SK-N-SH (cell line): ENCODE data around the gene FIZ1.

ENCODE experiments used
- EP300 ChIP-seq, 2 experiments: IDR thresholded peaks; 2 replicates each; pipeline versions ENCODE4 v1.4.0 to v1.6.1; 2012; ENCODE audit warnings: borderline replicate concordance in 1 of 2, low read depth in 1 of 2, low read length in 1 of 2
- EZH2phosphoT487 ChIP-seq: fragments of 200-600 bp; sonication (generic); IDR thresholded peaks from 2 replicates; pipeline ENCODE4 v1.6.1; 2017; ENCODE audit warnings: low read depth, mixed run types, mild to moderate bottlenecking, antibody characterized with exemption, moderate library complexity, borderline replicate concordance
- GABPA ChIP-seq: IDR thresholded peaks from 2 replicates; pipeline ENCODE4 v1.4.0; 2012; ENCODE audit warnings: low read depth, mild to moderate bottlenecking
- IRF3 ChIP-seq: fragments of 150-350 bp; IDR thresholded peaks from 2 replicates; pipeline ENCODE4 v1.6.1; 2016; ENCODE audit warnings: mild to moderate bottlenecking, low read depth, low read length
- MEF2A ChIP-seq: IDR thresholded peaks from 2 replicates; pipeline ENCODE4 v1.4.0; 2012; ENCODE audit warnings: low read depth, borderline replicate concordance
- MXI1 ChIP-seq: IDR thresholded peaks from 2 replicates; pipeline ENCODE4 v1.6.1; 2012; ENCODE audit warnings: mild to moderate bottlenecking, low read depth, low read length, improper control_type of control experiment
- NFIC ChIP-seq: IDR thresholded peaks from 2 replicates; pipeline ENCODE4 v1.4.0; 2012; ENCODE audit warnings: borderline replicate concordance
- RCOR1 ChIP-seq: fragments of 150-350 bp; IDR thresholded peaks from 2 replicates; pipeline ENCODE4 v1.6.1; 2017; ENCODE audit warnings: antibody characterized with exemption, low read length
- SIN3A ChIP-seq: IDR thresholded peaks from 2 replicates; pipeline ENCODE4 v1.6.1; 2012; ENCODE audit warnings: low read depth, mild to moderate bottlenecking, low read length, moderate library complexity, borderline replicate concordance
- TCF12 ChIP-seq: IDR thresholded peaks from 2 replicates; pipeline ENCODE4 v1.4.0; 2012
- TF ChIP-seq, protein P1 (sequence below): fragments of 200-600 bp; sonication (generic); IDR thresholded peaks from 2 replicates; pipeline ENCODE4 v1.6.1; 2017; ENCODE audit warnings: antibody characterized with exemption, mild to moderate bottlenecking, moderate library complexity
- TF ChIP-seq, protein P2 (sequence below): IDR thresholded peaks from 2 replicates; pipeline ENCODE4 v1.4.0; 2012; ENCODE audit warnings: low read depth, borderline replicate concordance
- TF ChIP-seq, protein P3 (sequence below): IDR thresholded peaks from 2 replicates; pipeline ENCODE4; 2012

- TF ChIP-seq, protein P1, sequence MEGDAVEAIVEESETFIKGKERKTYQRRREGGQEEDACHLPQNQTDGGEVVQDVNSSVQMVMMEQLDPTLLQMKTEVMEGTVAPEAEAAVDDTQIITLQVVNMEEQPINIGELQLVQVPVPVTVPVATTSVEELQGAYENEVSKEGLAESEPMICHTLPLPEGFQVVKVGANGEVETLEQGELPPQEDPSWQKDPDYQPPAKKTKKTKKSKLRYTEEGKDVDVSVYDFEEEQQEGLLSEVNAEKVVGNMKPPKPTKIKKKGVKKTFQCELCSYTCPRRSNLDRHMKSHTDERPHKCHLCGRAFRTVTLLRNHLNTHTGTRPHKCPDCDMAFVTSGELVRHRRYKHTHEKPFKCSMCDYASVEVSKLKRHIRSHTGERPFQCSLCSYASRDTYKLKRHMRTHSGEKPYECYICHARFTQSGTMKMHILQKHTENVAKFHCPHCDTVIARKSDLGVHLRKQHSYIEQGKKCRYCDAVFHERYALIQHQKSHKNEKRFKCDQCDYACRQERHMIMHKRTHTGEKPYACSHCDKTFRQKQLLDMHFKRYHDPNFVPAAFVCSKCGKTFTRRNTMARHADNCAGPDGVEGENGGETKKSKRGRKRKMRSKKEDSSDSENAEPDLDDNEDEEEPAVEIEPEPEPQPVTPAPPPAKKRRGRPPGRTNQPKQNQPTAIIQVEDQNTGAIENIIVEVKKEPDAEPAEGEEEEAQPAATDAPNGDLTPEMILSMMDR, result no peak
- TF ChIP-seq, protein P2, sequence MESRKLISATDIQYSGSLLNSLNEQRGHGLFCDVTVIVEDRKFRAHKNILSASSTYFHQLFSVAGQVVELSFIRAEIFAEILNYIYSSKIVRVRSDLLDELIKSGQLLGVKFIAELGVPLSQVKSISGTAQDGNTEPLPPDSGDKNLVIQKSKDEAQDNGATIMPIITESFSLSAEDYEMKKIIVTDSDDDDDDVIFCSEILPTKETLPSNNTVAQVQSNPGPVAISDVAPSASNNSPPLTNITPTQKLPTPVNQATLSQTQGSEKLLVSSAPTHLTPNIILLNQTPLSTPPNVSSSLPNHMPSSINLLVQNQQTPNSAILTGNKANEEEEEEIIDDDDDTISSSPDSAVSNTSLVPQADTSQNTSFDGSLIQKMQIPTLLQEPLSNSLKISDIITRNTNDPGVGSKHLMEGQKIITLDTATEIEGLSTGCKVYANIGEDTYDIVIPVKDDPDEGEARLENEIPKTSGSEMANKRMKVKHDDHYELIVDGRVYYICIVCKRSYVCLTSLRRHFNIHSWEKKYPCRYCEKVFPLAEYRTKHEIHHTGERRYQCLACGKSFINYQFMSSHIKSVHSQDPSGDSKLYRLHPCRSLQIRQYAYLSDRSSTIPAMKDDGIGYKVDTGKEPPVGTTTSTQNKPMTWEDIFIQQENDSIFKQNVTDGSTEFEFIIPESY, result no peak
- TF ChIP-seq EP300 (IDR thresholded peaks at IDR 0.05; ENCODE audit: borderline replicate concordance in 1 of 2, low read depth in 1 of 2, low read length in 1 of 2), result no peak
- TF ChIP-seq GABPA, result no peak
- TF ChIP-seq MXI1, result no peak
- no peak for TF ChIP-seq EZH2phosphoT487
- no peak for TF ChIP-seq MEF2A
- no peak for TF ChIP-seq RCOR1
- TF ChIP-seq, protein P3, sequence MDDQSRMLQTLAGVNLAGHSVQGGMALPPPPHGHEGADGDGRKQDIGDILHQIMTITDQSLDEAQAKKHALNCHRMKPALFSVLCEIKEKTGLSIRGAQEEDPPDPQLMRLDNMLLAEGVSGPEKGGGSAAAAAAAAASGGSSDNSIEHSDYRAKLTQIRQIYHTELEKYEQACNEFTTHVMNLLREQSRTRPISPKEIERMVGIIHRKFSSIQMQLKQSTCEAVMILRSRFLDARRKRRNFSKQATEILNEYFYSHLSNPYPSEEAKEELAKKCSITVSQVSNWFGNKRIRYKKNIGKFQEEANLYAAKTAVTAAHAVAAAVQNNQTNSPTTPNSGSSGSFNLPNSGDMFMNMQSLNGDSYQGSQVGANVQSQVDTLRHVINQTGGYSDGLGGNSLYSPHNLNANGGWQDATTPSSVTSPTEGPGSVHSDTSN, result no peak
- no peak for TF ChIP-seq NFIC
- TF ChIP-seq SIN3A, result no peak
- TF ChIP-seq IRF3, result no peak
- no peak for TF ChIP-seq TCF12
These were observed 25.6 kb upstream of the FIZ1 start for GRCh38 chr19:55625004-55625326.
